Body of pancreas (tissue), 4 donors: ENCODE results near the gene DHX34. TPM values are rescaled to one million over a fixed set of nuclear protein-coding genes. Genes with fewer than 3 reads are reported as not detected.

ENCODE experiments used
- ATAC-seq: fragments of 150-250 bp; one replicate; pipeline ENCODE4 v1.9.1; 2016
- DNase-seq, 4 donors: peaks; one replicate each; pipeline ENCODE4 v3.0.0-alpha.2; 2019
- H3K27ac ChIP-seq, 4 donors: fragments of 200-600 bp; sonication (generic); 1 replicate in 3 of 4; 2 replicates in 1 of 4; pipeline versions ENCODE4 v1.5.1 to v1.6.1; 2016 to 2019; ENCODE audit warnings: mild to moderate bottlenecking in 1 of 4, mixed read lengths in 1 of 4, moderate library complexity in 1 of 4
- H3K27me3 ChIP-seq, 2 donors: fragments of 200-600 bp; sonication (generic); one replicate each; pipeline ENCODE4 v1.6.0; 2016; ENCODE audit warnings: mild to moderate bottlenecking in 1 of 2
- H3K36me3 ChIP-seq, 2 donors: fragments of 200-600 bp; sonication (generic); replicated peaks in 1 of 2; 2 replicates each; pipeline ENCODE4 v1.5.1; 2016; ENCODE audit warnings: low read depth in 2 of 2; ENCODE audit not compliant: insufficient read depth in 1 of 2
- H3K4me1 ChIP-seq: fragments of 200-600 bp; sonication (generic); one replicate; pipeline ENCODE4 v1.6.0; 2016
- H3K4me3 ChIP-seq, 2 donors: fragments of 200-600 bp; sonication (generic); 1 replicate in 1 of 2; 2 replicates in 1 of 2; pipeline ENCODE4 v1.5.1; 2016 to 2019
- H3K9me3 ChIP-seq, 3 donors: fragments of 200-600 bp; sonication (generic); 1 replicate in 2 of 3; 2 replicates in 1 of 3; pipeline ENCODE4 v1.5.1; 2016
- CTCF ChIP-seq, 7 experiments: fragments of 450-650 bp in 4 of 7; fragments of 200-600 bp in 3 of 7; sonication (generic) in 3 of 7; IDR thresholded peaks; one replicate each; pipeline ENCODE4 v1.5.1; 2016 to 2019; ENCODE audit warnings: antibody characterized with exemption in 7 of 7
- POLR2A ChIP-seq, 3 donors: fragments of 450-650 bp; IDR thresholded peaks; one replicate each; pipeline ENCODE4 v1.6.1; 2016; ENCODE audit warnings: antibody characterized with exemption in 3 of 3, mild to moderate bottlenecking in 2 of 3
- WGBS, 2 donors: methylation state at CpG; one replicate each; pipeline ENCODE4 v1.1.5; 2017; 5-methylcytosine and 5-hydroxymethylcytosine counted together
- intact Hi-C: fragments of 100-400 bp; cut with DNase I; formaldehyde crosslinking; loops from one replicate; pipeline ENCODE4 v1.15.1; 2023
- total RNA-seq, 2 donors: library from RNA; depleted of rRNA; stranded (reverse); fragments of >200 nt; gene quantifications; one replicate each; pipeline ENCODE4 v1.1.0, GENCODE V29; 2016

DHX34 gene
- total RNA-seq, 2 donors from 2014 or later = 16.1 to 50.4 TPM

GRCh38 chr19:47374876-47375693, 26.0 kb downstream of the DHX34 start:
- TF ChIP-seq CTCF (IDR thresholded peaks at IDR 0.05) (no peak), POLR2A (IDR thresholded peaks at IDR 0.05) (no peak)

DNA sequence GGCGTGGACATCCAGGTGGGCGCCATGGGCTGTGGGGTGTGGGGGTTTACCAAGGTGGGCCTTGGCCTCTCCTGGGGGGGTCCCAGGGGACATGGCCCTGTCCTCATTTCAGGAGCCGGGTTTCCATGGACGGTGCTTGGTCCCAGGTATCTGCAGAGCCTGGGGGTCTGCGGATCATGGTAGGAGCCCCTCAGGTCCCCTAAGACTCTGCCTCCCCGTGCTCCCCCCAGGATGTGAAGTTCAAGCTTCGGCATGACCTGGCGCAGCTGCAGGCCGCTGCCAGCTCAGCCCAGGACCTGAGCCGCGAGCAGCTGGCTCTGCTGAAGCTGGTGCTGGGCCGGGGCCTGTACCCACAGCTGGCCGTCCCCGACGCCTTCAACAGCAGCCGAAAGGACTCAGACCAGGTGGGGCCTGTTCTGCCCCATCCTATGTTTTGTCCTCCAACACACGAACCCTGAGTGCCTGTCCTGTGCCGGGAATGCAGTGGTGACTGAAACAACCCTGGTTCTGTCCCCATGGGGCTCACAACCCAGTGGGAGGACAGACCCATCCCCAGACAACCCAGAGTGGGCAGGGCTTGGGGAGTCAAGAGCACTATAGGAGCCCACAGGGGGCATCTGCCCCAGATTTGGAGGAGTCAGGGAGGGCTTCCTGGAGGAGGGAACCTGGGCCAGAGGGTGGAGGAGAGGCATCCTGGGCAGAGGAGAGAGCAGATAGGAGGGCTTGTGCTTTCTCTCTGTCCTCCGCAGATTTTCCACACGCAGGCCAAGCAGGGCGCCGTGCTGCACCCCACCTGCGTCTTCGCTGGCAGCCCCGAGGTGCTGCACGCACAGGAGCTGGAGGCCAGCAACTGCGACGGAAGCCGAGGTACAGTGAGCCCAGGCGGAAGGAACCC, 26.8 kb downstream of the DHX34 start:
- no peak for TF ChIP-seq POLR2A (IDR thresholded peaks at IDR 0.05)
- TF ChIP-seq CTCF (IDR thresholded peaks at IDR 0.05) = no peak
- DNase-seq (no peak), ATAC-seq (no peak)
- Histone ChIP-seq H3K4me1 (no peaks in the 10 kb centered on the region), H3K9me3 (no peaks in the 10 kb centered on the region), H3K27ac (no peak overlapping the region), H3K4me3 (no peak overlapping the region), H3K27me3 (no peaks in the 10 kb centered on the region), H3K36me3 (peaks cover 17 to 47% of the 10 kb centered on the region in 2 donors)
- intact Hi-C loops = no loop called here
- WGBS, 2 donors = 96 to 98% methylated on average over 11 to 25 of the region's 30 CpGs

More at GRCh38 chr19:47374876-47375693, 26.0 kb downstream of the DHX34 start:
- DNase-seq (no peak), ATAC-seq (no peak)
- no peak overlapping the region for H3K4me3 ChIP-seq
- H3K9me3 ChIP-seq = no peaks in the 10 kb centered on the region
- H3K27ac ChIP-seq = no peak overlapping the region
- no peaks in the 10 kb centered on the region for H3K4me1 ChIP-seq
- H3K36me3 ChIP-seq = peaks cover 19 to 45% of the 10 kb centered on the region in 2 donors
- intact Hi-C loops = no loop called here
- no peaks in the 10 kb centered on the region for H3K27me3 ChIP-seq
- WGBS, 2 donors = 92 to 97% methylated on average over 21 to 28 of the region's 30 CpGs

DNA sequence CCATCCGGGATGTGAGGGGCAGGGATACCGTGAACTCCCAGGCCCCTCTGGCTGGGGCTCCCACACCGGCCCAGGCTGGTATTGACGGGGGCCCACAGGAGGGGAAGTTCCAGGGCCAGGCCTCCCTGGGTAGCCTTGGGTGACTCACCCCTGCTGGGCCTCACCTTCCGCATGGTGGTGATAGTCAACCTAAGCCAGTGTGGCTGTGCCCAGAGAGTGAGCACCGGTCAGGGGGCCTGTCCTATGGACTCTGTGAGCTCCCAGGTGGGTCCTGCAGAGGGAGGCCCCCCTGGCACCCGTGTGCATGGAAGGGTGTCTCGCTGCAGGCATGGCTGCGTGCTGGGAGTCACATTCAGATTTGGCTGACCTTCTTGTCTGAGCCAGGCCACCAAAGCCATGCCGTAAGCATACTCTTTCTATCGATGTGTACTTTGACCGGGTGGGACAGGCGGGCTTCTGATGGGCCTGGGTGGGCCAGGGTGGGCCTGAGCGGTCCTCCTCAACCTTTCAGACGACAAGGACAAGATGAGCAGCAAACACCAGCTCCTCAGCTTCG, 27.6 kb downstream of the DHX34 start:
- DNase-seq = peak in 1 of 4 donors; percentile 34
- 90 to 98% methylated on average over 5 to 16 of the region's 16 CpGs for WGBS, 2 donors
- no peak for TF ChIP-seq CTCF (IDR thresholded peaks at IDR 0.05)
- no peak for TF ChIP-seq POLR2A (IDR thresholded peaks at IDR 0.05)
- H3K27ac ChIP-seq = no peak overlapping the region
- ATAC-seq = no peak
- H3K36me3 ChIP-seq = peaks cover 15 to 51% of the 10 kb centered on the region in 2 donors
- no peaks in the 10 kb centered on the region for H3K4me1 ChIP-seq
- intact Hi-C loops = no loop called here
- H3K9me3 ChIP-seq = no peaks in the 10 kb centered on the region
- H3K27me3 ChIP-seq = no peaks in the 10 kb centered on the region
- H3K4me3 ChIP-seq = no peak overlapping the region

GRCh38 chr19:47377208-47377701, 28.1 kb downstream of the DHX34 start:
- intact Hi-C loops = no loop called here
- no peak for ATAC-seq
- WGBS, 2 donors = 70 to 82% methylated on average over 6 to 14 of the region's 16 CpGs
- H3K27me3 ChIP-seq = no peaks in the 10 kb centered on the region
- TF ChIP-seq POLR2A (IDR thresholded peaks at IDR 0.05) (no peak), CTCF (IDR thresholded peaks at IDR 0.05) (no peak)
- peak; percentile 24 to 72 (median 54) for DNase-seq
- H3K4me1 ChIP-seq = no peaks in the 10 kb centered on the region
- no peaks in the 10 kb centered on the region for H3K9me3 ChIP-seq
- no peak overlapping the region for H3K4me3 ChIP-seq
- H3K27ac ChIP-seq = no peak overlapping the region
- peaks cover 15 to 55% of the 10 kb centered on the region in 2 donors for H3K36me3 ChIP-seq
